Prostate gland (tissue), 2 donors: ENCODE data around the gene DHX40.

Source experiments
- CTCF ChIP-seq, 4 experiments: fragments of 200-600 bp in 2 of 4; fragments of 450-650 bp in 2 of 4; sonication (generic) in 2 of 4; IDR thresholded peaks; 1 replicate in 3 of 4; 2 replicates in 1 of 4; pipeline ENCODE4 v1.5.1; 2016 to 2019; ENCODE audit warnings: antibody characterized with exemption in 4 of 4, mild to moderate bottlenecking in 2 of 4, moderate library complexity in 2 of 4
- POLR2AphosphoS5 ChIP-seq: sonication (generic); formaldehyde crosslinking; IDR thresholded peaks from one replicate; pipeline ENCODE4 v1.6.1; 2017; ENCODE audit warnings: antibody characterized with exemption

- TF ChIP-seq CTCF (IDR thresholded peaks at IDR 0.05) (no peak), POLR2AphosphoS5 (no peak)
These were observed 65.9 kb downstream of the DHX40 start for GRCh38 chr17:59631276-59631675.
